Smooth muscle cell of the umbilical artery (primary cell): ENCODE data around the gene PEX26. TPM values are rescaled to one million over a fixed set of nuclear protein-coding genes. Genes with fewer than 3 reads are reported as not detected.

Experiments used
- total RNA-seq: library from RNA; depleted of rRNA; stranded (reverse); fragments of >200 nt; gene quantifications from 2 replicates; pipeline ENCODE4 v1.2.3, GENCODE V29; 2014

The PEX26 gene
- total RNA-seq = 14.8 and 27.1 TPM in 2 replicates

GRCh38 chr22:18077639-18078328 lies at the start of gene PEX26:
Gene PEX26 (plus strand): TSS chr22:18077990. CDS start chr22:18078377, 387 bp downstream.

GRCh38 chr22:18110194-18110953 lies 32.6 kb downstream of the PEX26 start, which contains the start of gene TUBA8:
Gene TUBA8 (plus strand): TSS chr22:18110809. CDS start chr22:18110866, 57 bp downstream.

Other genes starting within 250 kb of the PEX26 start
- 34.7 and 73.0 TPM in 2 replicates for gene MICAL3, start 53.4 kb upstream of the PEX26 start, total RNA-seq
- 0.18 TPM in 1 of 2 replicates, not detected in the other for gene TUBA8, start 32.8 kb downstream of the PEX26 start, total RNA-seq
- 4.5 and 5.7 TPM in 2 replicates for gene USP18, start 72.2 kb downstream of the PEX26 start, total RNA-seq